Suppressor macrophage treated with lipopolysaccharide for 4 hours (primary cell): ENCODE data around the gene DENND1A.

Source experiments
- DNase-seq: peaks from one replicate; pipeline ENCODE4 v3.0.0-alpha.2; 2020

DENND1A gene

DNA sequence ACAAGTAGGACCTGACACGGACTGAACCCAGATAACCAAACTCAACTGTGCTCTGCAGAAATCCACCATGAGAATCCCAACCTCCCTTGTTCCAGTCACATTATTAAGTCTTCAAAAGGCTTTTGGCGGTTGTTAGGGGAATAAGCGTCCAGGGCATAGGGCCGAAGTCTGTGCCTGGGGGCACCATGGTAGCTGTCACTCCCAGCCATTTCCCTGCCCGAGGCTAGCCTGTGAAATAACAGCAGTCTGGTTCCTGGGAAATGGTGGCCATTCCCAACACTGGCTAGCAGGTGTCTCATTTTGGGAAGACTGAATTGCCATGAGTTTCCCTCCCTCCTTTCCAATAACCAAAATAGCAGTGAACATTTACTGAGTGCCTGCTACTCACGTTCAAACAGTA is 451.8 kb downstream of the DENND1A start:
- DNase-seq = no peak

DNA sequence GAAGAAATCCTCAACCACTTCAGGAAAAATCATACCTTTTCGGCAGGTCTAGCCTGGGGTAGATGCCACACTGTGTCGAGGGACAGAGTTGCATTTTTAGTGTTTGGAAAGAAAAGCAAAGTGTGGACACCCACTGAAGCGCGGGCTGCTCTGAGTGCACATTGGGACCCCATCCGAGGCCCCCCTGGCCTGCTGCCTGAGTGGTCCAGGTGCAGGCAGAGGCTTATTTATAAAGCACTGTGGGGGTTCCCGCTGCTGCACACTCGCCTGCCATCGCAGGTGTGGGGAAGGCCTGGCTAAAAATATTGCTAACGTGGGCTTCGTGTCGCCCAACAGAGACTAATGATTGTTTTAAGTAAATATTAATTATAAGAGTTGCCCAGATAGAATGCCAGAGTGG is 454.5 kb downstream of the DENND1A start:
- DNase-seq = no peak

- no peak for DNase-seq
Observed at GRCh38 chr9:123472862-123473614, 456.9 kb downstream of the DENND1A start.

- no peak for DNase-seq
Observed at GRCh38 chr9:123471843-123472570, 457.9 kb downstream of the DENND1A start.

DNA sequence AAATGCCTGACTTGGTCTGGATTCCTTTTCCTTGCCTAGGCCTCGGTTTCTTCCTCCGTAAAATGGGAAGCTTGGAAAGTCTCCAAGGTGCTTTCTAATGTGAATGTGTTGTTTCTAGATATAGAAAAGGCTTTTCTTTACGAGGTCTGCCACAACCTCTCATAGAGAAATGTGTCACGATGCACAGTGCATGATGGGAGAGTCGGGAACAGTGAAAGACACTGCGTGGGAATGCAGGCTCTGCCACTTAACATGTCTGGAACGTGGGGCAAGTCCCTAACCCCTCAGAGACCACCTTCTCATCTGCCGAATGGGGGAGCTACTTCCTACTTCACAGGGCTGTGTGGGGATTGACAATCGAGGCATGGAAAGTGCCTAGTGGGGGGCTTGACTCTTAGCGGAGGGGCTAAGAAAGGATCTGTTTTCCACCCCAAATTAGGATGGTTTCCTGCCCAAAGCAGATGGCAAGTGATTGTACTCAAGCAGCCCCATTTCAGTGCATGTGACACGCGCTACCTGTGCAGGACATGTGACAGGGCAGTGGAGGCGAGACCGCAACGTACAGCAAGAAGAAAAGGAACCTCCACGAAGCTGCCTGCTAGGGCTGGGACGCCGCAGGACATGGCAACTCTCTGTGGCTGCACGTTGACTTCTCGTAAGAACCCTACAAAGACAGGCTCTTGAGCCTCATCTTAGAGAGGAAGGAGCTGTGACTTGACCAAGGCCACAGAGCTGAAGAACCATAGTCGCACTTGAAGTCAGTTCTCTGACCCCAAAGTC is 458.7 kb downstream of the DENND1A start:
- no peak for DNase-seq

- peak; percentile 66 for DNase-seq
Observed at GRCh38 chr9:123470121-123470782, 459.7 kb downstream of the DENND1A start.

GRCh38 chr9:123469282-123469681 is 460.6 kb downstream of the DENND1A start:
- DNase-seq = no peak

GRCh38 chr9:123468541-123468940 is 461.4 kb downstream of the DENND1A start:
- no peak for DNase-seq

GRCh38 chr9:123465304-123465703 is 464.6 kb downstream of the DENND1A start:
- DNase-seq = no peak

- DNase-seq = no peak
Observed at GRCh38 chr9:123460091-123460490, 469.8 kb downstream of the DENND1A start.

- DNase-seq = no peak
Observed at GRCh38 chr9:123457583-123457982, 472.3 kb downstream of the DENND1A start.

DNA sequence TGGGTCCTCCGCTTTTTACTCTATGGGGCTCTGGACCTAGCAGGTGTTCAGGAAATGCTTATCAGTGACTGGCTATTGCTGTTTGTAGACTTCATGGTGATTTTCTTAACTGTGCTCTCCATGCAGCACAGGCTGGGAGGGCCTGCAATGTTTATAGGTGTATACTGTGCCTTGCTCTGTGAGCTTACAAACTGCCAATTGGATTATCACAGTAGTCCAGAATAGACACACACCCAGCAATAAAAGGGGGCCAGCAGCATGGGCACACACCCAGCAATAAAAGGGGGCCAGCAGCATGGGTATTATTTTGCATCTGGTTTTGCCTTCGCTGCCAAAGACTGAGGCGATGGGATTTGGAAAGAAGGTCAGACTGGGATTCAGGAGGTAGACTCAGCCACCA is 473.9 kb downstream of the DENND1A start:
- no peak for DNase-seq

DNA sequence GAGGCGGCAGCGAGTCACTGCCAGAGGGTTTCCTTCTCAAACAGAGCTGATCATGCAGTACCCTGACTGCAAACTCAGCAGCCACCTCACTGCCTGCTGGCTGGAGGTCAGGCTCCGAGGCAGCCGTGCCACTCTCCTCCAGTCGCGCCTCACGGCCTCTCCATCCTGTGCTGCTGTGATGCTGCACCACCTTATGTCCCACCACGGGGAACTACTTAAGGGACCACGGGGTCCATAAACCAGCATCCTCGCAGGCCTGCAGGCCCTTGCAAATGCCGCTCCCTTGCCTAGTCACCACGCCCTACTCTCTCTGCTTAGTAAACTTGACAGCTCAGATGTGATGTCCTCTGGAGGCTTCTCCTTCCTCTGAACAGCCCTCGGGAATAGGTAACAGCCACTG is 474.7 kb downstream of the DENND1A start:
- DNase-seq = no peak

DNA sequence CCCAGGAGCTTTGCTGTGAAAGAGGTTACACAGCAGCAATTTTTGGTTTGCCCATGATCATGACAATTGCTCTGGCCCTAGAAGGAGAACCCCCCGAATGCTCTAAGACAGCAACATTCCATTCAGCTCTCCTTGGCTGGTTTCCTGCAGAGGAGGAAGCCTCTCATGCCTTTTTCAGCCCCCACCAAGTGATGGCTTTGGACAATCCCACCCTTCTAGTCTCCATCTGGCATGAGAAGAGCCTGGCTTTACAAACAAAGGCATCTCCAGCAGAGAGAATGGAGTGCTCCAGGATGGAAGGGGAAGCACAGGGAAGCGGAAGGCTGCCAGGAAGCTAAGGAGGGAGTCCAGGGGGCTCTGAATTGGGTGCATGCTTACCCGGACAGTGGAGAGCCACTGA is 475.6 kb downstream of the DENND1A start:
- no peak for DNase-seq

DNA sequence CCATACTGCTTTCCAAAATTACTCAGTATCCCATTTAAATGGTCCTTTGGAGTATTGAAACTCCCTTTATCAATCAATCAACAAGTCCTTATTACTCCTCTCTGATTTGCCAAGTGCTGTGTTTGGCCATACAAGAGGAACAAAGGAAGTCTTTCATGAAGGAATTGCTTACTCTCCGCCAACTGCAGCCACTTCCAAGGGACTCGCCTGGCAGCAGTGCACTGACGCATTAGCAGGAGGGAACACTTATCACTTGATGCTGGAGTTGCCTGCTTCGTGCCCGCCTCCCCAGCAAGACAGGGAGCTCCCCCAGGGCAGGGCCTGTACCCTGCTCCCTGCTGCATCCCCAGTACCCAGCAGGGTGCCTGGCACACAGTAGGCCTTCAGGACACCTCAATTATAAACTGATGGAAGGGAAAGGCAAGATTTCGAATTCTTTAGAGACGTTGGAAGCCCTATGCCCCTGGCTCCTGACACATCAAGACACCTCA is 476.1 kb downstream of the DENND1A start:
- no peak for DNase-seq

GRCh38 chr9:123453076-123453667 is 476.8 kb downstream of the DENND1A start:
- no peak for DNase-seq

DNA sequence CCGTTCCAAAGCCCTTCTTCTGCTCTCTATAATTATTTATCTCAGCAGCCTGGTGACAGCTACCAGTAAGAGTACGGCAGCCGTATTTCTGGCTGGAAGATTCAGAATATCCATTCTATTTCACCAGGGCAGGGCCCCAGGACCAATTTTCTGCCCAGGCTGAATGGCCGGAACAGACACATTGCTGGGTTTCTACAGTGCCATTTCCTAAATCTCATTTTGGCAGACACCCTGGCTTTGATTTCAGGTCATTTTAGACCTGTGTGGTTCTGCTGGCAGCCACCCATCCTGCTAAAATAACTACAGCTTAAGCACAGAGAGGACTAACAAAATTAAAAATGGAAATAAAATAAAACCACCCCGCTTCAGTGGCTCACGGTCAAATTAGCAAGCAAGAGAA is 478.9 kb downstream of the DENND1A start:
- no peak for DNase-seq

- no peak for DNase-seq
Observed at GRCh38 chr9:123450098-123450770, 479.7 kb downstream of the DENND1A start.

DNA sequence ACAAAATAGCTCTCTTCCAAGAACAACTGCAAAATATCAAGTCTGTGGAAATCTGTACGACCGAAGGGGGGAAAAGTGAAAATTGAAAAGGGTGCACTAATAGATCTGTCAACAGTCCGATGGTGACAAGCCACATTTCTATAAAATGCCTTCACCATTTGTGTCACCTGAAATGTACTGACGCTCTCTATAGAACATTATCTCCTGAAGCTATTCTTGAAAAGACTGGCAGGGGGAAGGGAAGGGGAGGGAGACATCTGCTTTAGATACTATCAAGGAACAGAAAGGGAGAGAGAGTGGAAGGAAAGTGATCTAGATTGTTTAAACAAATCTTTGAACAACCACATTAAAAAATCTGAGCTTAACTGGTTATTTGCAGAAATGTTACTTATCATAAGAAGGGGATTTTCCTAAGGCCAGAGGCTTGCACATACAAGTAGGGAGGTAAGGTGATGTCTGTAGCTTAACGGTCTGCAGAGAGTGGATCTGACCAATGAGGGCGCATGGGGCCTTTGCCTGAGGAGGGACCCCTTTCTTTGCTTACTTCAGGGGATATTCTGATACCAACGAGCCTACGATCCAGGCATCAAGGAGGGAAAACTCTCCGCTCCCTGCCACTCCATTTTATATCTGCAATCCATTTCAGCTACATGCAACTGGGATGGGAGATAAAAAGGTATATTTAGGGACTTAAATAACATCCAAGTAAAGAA is 481.8 kb downstream of the DENND1A start:
- DNase-seq = no peak

DNA sequence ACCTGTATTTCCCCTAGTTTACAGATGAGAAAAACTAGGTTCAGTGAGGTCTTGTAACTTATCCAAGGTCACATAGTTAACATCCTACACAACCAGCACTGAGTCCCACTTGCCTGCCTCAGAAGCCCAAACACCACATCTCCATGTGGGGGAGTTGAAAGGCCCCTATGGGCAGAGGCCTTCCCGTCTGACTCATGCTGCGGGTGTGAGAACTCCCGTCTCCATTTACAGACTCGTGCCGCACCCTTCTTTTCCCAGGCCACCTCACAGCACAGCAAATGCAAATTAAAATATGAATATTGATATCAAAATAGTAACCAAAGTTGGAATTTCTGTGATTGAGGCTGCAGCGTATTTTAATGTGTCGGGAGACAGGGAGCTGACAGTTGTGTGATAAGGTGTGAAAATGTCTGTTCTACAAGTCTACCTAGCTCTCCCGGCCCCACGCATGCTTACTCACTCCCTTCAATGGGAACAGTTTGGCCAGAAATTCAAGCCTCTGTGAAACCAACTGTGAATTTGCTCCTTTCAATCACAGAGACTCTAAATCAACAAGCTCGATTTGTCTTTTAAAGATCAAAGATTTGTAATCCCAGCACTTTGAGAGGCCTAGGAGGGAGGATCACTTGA is 483.8 kb downstream of the DENND1A start:
- no peak for DNase-seq

- no peak for DNase-seq
Observed at GRCh38 chr9:123445116-123445515, 484.8 kb downstream of the DENND1A start.
